ENCODE results near the gene PAK5. TPM values are rescaled to one million over a fixed set of nuclear protein-coding genes. Genes with fewer than 3 reads are reported as not detected.

The PAK5 gene
- total and polyA plus RNA-seq, 2 experiments from 2014 or later = 0.06 to 0.72 TPM

DNA sequence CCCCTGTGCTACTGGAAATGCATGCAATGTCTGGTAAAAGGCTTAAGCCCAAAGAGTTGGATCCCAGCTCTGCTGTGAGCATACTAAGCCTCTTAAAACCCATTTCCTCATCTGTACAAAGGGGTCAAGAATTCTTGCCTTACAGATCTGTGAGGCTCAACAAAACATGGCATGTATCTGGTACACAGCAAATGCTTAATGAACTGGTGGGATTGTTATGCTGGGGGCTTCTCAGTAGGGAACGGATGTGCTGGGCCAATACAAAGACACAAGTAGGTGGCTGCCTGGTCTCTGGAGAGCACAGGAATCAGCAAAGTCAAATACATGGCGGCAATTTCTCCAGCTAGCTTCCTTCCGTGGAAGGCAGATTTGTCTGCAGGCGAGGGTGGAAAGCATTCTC, 262.2 kb downstream of the PAK5 start:
- H3K4me3 ChIP-seq = no peak overlapping the region
- peaks cover 8% of the 10 kb centered on the region for H3K4me1 ChIP-seq (ENCODE audit: low read depth)
- no peak overlapping the region for H3K27ac ChIP-seq
- DNase-seq (ENCODE audit: low read depth in 1 of 2, low spot score in 1 of 2) = no peak
- H3K36me3 ChIP-seq = no peaks in the 10 kb centered on the region
- H3K27me3 ChIP-seq = no peaks in the 10 kb centered on the region
- H3K9me3 ChIP-seq (ENCODE audit: low read depth) = no peaks in the 10 kb centered on the region
- TF ChIP-seq, protein P1, sequence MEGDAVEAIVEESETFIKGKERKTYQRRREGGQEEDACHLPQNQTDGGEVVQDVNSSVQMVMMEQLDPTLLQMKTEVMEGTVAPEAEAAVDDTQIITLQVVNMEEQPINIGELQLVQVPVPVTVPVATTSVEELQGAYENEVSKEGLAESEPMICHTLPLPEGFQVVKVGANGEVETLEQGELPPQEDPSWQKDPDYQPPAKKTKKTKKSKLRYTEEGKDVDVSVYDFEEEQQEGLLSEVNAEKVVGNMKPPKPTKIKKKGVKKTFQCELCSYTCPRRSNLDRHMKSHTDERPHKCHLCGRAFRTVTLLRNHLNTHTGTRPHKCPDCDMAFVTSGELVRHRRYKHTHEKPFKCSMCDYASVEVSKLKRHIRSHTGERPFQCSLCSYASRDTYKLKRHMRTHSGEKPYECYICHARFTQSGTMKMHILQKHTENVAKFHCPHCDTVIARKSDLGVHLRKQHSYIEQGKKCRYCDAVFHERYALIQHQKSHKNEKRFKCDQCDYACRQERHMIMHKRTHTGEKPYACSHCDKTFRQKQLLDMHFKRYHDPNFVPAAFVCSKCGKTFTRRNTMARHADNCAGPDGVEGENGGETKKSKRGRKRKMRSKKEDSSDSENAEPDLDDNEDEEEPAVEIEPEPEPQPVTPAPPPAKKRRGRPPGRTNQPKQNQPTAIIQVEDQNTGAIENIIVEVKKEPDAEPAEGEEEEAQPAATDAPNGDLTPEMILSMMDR (IDR thresholded peaks at IDR 0.05; ENCODE audit: low read depth, low read length) = no peak

DNA sequence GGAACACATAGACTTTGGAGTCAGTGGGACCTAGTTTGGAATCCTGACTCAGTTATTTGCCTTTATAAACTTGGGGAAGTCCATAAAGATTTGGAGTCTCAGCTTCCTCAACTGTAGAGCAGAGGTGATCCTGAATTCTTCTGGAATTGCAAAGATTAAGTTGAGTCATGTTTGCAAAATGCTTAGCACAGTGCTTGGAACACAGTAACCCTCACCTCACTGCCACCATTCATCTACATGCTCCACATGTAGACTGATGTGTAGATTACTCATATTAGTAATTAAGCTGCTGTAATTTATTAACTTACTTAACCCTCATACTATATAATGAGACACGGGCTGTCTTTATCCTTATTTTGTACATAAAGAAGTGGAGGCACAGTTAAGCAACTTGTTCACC, 263.0 kb downstream of the PAK5 start:
- DNase-seq (ENCODE audit: low read depth in 1 of 2, low spot score in 1 of 2) = no peak
- Histone ChIP-seq H3K4me1 (ENCODE audit: low read depth) (peaks cover 10% of the 10 kb centered on the region), H3K4me3 (no peak overlapping the region), H3K27ac (no peak overlapping the region), H3K36me3 (no peaks in the 10 kb centered on the region), H3K9me3 (ENCODE audit: low read depth) (no peaks in the 10 kb centered on the region), H3K27me3 (no peaks in the 10 kb centered on the region)
- TF ChIP-seq, protein P1 (IDR thresholded peaks at IDR 0.05; ENCODE audit: low read depth, low read length) = no peak

DNA sequence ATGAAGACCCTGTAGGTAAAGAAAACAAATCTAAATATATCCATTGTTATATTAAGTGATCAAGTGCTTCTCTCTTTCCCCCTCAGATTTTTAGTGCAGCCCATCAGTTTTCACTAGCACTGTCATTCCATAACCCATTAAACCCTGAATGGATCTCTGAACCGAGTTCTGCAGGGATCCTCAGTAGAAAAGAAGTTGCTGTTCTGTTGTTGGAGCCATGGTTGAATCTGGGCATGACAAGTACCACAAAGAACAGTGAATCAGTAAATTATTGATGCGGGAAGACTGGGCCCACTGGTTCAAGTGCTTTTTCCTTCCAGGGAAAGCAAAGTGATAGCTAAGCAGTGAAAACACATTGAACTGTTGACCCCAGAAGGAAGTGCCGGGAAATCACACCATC, 264.1 kb downstream of the PAK5 start:
- Histone ChIP-seq H3K27ac (no peak overlapping the region), H3K4me1 (ENCODE audit: low read depth) (peaks cover 17% of the 10 kb centered on the region), H3K9me3 (ENCODE audit: low read depth) (no peaks in the 10 kb centered on the region), H3K4me3 (no peak overlapping the region), H3K36me3 (no peaks in the 10 kb centered on the region), H3K27me3 (no peaks in the 10 kb centered on the region)
- TF ChIP-seq, protein P1 (IDR thresholded peaks at IDR 0.05; ENCODE audit: low read depth, low read length) = no peak
- no peak for DNase-seq (ENCODE audit: low read depth in 1 of 2, low spot score in 1 of 2)

DNA sequence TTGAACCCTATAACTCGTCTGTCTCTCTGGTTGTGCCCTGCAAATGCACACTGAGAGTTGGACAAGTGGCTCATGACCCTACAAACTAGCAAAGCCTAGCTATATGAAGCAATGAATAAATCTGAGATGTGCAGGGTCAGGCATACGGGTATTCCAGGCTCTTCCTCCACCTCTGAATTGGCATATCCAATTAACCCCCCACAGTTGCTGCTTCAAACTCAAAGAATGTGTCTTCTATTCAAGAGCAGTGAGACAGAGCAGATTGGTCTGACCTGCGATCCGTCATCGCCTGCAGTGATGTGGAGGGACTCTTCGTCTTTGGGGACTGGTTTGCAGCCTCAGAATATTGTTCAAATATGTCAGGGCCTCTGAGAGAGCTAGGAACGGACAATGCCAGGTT, 264.7 kb downstream of the PAK5 start:
- DNase-seq (ENCODE audit: low read depth in 1 of 2, low spot score in 1 of 2) = no peak
- no peak overlapping the region for H3K27ac ChIP-seq

DNA sequence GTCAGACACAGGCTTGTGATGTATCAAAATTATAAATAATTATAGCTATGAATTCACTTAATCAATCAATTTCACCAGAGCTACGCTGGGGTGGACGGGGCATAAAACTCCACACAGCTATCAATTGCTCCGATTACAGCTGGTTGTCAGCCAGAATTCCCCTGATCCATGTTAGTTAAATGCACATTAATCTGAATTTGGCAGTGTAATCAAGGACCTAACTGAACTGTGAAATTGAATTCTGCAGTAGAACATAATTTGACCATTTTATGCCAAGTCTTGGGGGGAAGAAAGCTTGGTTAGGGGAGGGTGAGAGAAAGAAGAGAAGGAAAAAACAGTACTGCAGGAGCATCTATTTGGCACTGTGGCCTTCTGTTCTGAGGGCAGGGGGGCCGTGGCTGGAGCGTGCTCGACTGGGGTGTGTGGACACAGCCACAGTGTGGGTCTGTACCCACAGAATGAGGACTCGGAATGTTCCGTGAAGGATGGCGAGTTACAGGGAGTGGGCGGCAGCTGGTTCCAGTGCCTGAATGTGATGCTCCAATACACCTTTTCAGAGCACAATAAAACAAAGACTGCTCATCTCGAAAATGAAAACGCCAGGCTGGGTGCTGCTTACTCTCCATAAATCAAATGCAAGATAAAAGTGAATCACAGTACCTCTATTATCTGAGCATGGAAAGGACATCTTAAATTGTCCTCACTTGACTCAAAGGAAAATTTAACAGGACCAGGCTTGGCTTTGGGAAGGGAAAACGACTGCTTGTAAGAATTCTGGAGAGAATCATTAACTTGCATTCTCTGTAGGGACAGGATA, 265.3 kb downstream of the PAK5 start:
- Histone ChIP-seq H3K4me3 (no peak overlapping the region), H3K27me3 (no peaks in the 10 kb centered on the region), H3K9me3 (ENCODE audit: low read depth) (no peaks in the 10 kb centered on the region), H3K4me1 (ENCODE audit: low read depth) (peaks cover 17% of the 10 kb centered on the region), H3K36me3 (no peaks in the 10 kb centered on the region), H3K27ac (no peak overlapping the region)
- no peak for DNase-seq (ENCODE audit: low read depth in 1 of 2, low spot score in 1 of 2)
- TF ChIP-seq, protein P1 (IDR thresholded peaks at IDR 0.05; ENCODE audit: low read depth, low read length) = no peak

More for the DNA sequence above, 264.7 kb downstream of the PAK5 start:
- Histone ChIP-seq H3K36me3 (no peaks in the 10 kb centered on the region), H3K4me1 (ENCODE audit: low read depth) (peaks cover 17% of the 10 kb centered on the region), H3K4me3 (no peak overlapping the region), H3K9me3 (ENCODE audit: low read depth) (no peaks in the 10 kb centered on the region), H3K27me3 (no peaks in the 10 kb centered on the region)
- TF ChIP-seq, protein P1 (IDR thresholded peaks at IDR 0.05; ENCODE audit: low read depth, low read length) = no peak
